Upper lobe of left lung (tissue), 6 donors: ENCODE results near the gene IQCN. TPM values are rescaled to one million over a fixed set of nuclear protein-coding genes. Genes with fewer than 3 reads are reported as not detected.

ENCODE experiments used
- ATAC-seq, 2 donors: fragments of 200-7000 bp; cut with Tn5 transposase; one replicate each; pipeline ENCODE4 v1.9.1; 2022; ENCODE audit warnings: mild to moderate bottlenecking in 2 of 2, moderate library complexity in 2 of 2; ENCODE audit not compliant: low FRiP score in 2 of 2
- DNase-seq, 2 donors: peaks; one replicate each; pipeline ENCODE4 v3.0.0-alpha.2; 2019 to 2020
- H3K27ac ChIP-seq, 4 donors: fragments of 200-600 bp; sonication (generic); one replicate each; pipeline ENCODE4 v1.5.1; 2016 to 2019
- H3K27me3 ChIP-seq, 4 donors: fragments of 200-600 bp; sonication (generic); one replicate each; pipeline ENCODE4 v1.5.1; 2017 to 2019
- H3K36me3 ChIP-seq, 4 donors: fragments of 200-600 bp; sonication (generic); one replicate each; pipeline ENCODE4 v1.5.1; 2016 to 2019
- H3K4me1 ChIP-seq, 4 donors: fragments of 200-600 bp; sonication (generic); one replicate each; pipeline ENCODE4 v1.5.1; 2018 to 2019
- H3K4me3 ChIP-seq, 4 donors: fragments of 200-600 bp; sonication (generic); one replicate each; pipeline ENCODE4 v1.5.1; 2017 to 2019; ENCODE audit warnings: mild to moderate bottlenecking in 2 of 4, moderate library complexity in 1 of 4
- H3K9me3 ChIP-seq, 4 donors: fragments of 200-600 bp; sonication (generic); one replicate each; pipeline ENCODE4 v1.5.1; 2018 to 2019
- CTCF ChIP-seq, 6 experiments: fragments of 450-650 bp in 4 of 6; fragments of 200-600 bp in 2 of 6; sonication (generic) in 2 of 6; IDR thresholded peaks; one replicate each; pipeline ENCODE4 v1.5.1; 2016 to 2019; ENCODE audit warnings: antibody characterized with exemption in 6 of 6
- EP300 ChIP-seq, 4 donors: sonication (generic); formaldehyde crosslinking; IDR thresholded peaks; one replicate each; pipeline ENCODE4 v1.5.1; 2017; ENCODE audit warnings: antibody characterized with exemption in 4 of 4, control low read depth in 2 of 4
- POLR2A ChIP-seq, 4 donors: fragments of 450-650 bp; IDR thresholded peaks; one replicate each; pipeline ENCODE4 v1.5.1; 2016 to 2017; ENCODE audit warnings: antibody characterized with exemption in 4 of 4, mild to moderate bottlenecking in 2 of 4
- POLR2AphosphoS5 ChIP-seq, 2 donors: sonication (generic); formaldehyde crosslinking; IDR thresholded peaks; one replicate each; pipeline ENCODE4 v1.5.1; 2017; ENCODE audit warnings: antibody characterized with exemption in 2 of 2
- WGBS, 2 donors: methylation state at CpG; one replicate each; pipeline ENCODE4 v1.1.5; 2017 to 2018; 5-methylcytosine and 5-hydroxymethylcytosine counted together
- total RNA-seq, 6 donors: library from RNA; depleted of rRNA in 4 of 6; stranded (reverse); fragments of >200 nt in 4 of 6; gene quantifications; one replicate each; pipeline versions ENCODE4 v1.1.0 to v1.2.1, GENCODE V29; 2016 to 2021
- donor health status: DM: no; HTN: no; CAD: no; lungs with moderate emphysema.
- donor health status: DM: no; HTN: yes; CAD: no; lungs with severe emphysema.

The IQCN gene
- total RNA-seq, 6 donors from 2014 or later = 6.3 to 58.7 (median 11.7) TPM

- H3K27me3 ChIP-seq = no peaks in the 10 kb centered on the region
- WGBS, 2 donors = 0 to 1% methylated on average over 14 to 20 of the region's 20 CpGs
- ATAC-seq = no peak
- no peaks in the 10 kb centered on the region for H3K9me3 ChIP-seq
- H3K4me1 ChIP-seq = peaks cover 21 to 38% (median 35%) of the 10 kb centered on the region in 4 donors
- no peaks in the 10 kb centered on the region for H3K36me3 ChIP-seq
- DNase-seq = peak in 1 of 2 donors; percentile 39
- peak overlapping the region; percentile 55 to 81 (median 64) for H3K4me3 ChIP-seq
- peak overlapping the region; percentile 97 to 100 (median 98) for H3K27ac ChIP-seq
- TF ChIP-seq EP300 (IDR thresholded peaks at IDR 0.05) = no peak
- TF ChIP-seq POLR2A (IDR thresholded peaks at IDR 0.05) = peak in 1 of 4 donors; percentile 6
- TF ChIP-seq CTCF (IDR thresholded peaks at IDR 0.05) = peak in 1 of 6 experiments; percentile 17
These were observed 18.2 kb upstream of the IQCN start for GRCh38 chr19:18292462-18292809.

GRCh38 chr19:18291590-18292461, 17.6 kb upstream of the IQCN start:
- Histone ChIP-seq H3K27ac (peak overlapping the region; percentile 97 to 100 (median 98)), H3K4me1 (peaks cover 21 to 38% (median 35%) of the 10 kb centered on the region in 4 donors), H3K4me3 (peak overlapping the region; percentile 55 to 81 (median 64)), H3K36me3 (no peaks in the 10 kb centered on the region), H3K9me3 (no peaks in the 10 kb centered on the region), H3K27me3 (no peaks in the 10 kb centered on the region)
- ATAC-seq = peak; percentile 90
- TF ChIP-seq POLR2AphosphoS5 (IDR thresholded peaks at IDR 0.05) (peak; percentile 86 to 91), CTCF (IDR thresholded peaks at IDR 0.05) (peak in 1 of 6 experiments; percentile 25), POLR2A (IDR thresholded peaks at IDR 0.05) (peak; percentile 3 to 87 (median 72)), EP300 (IDR thresholded peaks at IDR 0.05) (peak in 2 of 4 donors; percentile 1 to 70)
- peak; percentile 94 to 95 for DNase-seq
- 0% methylated on average over 25 to 27 of the region's 75 CpGs for WGBS, 2 donors

GRCh38 chr19:18291019-18291524, 16.8 kb upstream of the IQCN start:
- TF ChIP-seq POLR2A (IDR thresholded peaks at IDR 0.05) (no peak), CTCF (IDR thresholded peaks at IDR 0.05) (no peak), POLR2AphosphoS5 (IDR thresholded peaks at IDR 0.05) (no peak), EP300 (IDR thresholded peaks at IDR 0.05) (no peak)
- peak overlapping the region; percentile 7 to 67 (median 58) for H3K4me3 ChIP-seq
- H3K9me3 ChIP-seq = no peaks in the 10 kb centered on the region
- H3K27me3 ChIP-seq = no peaks in the 10 kb centered on the region
- WGBS, 2 donors = 36 to 47% methylated on average over 15 to 20 of the region's 21 CpGs
- H3K4me1 ChIP-seq = peaks cover 21 to 38% (median 35%) of the 10 kb centered on the region in 4 donors
- peak overlapping the region; percentile 97 to 100 (median 98) for H3K27ac ChIP-seq
- no peaks in the 10 kb centered on the region for H3K36me3 ChIP-seq
- no peak for ATAC-seq
- peak in 1 of 2 donors; percentile 90 for DNase-seq

GRCh38 chr19:18290302-18291018, 16.2 kb upstream of the IQCN start:
- peak in 1 of 2 donors; percentile 46 for DNase-seq
- WGBS, 2 donors = 37 to 58% methylated on average over 13 to 14 of the region's 14 CpGs
- Histone ChIP-seq H3K9me3 (no peaks in the 10 kb centered on the region), H3K4me1 (peaks cover 21 to 38% (median 35%) of the 10 kb centered on the region in 4 donors), H3K36me3 (no peaks in the 10 kb centered on the region), H3K27ac (peak overlapping the region; percentile 97 to 100 (median 98)), H3K27me3 (no peaks in the 10 kb centered on the region), H3K4me3 (no peak overlapping the region)
- TF ChIP-seq POLR2AphosphoS5 (IDR thresholded peaks at IDR 0.05) = no peak
- no peak for TF ChIP-seq CTCF (IDR thresholded peaks at IDR 0.05)
- no peak for TF ChIP-seq EP300 (IDR thresholded peaks at IDR 0.05)
- no peak for ATAC-seq
